ENCODE data around the gene GSTA5.
"Not testable (repeated sequence)": the region's sequence is repeated elsewhere in the genome, so short reads cannot be mapped to it uniquely, and the experiment has no call there.

The GSTA5 gene

DNA sequence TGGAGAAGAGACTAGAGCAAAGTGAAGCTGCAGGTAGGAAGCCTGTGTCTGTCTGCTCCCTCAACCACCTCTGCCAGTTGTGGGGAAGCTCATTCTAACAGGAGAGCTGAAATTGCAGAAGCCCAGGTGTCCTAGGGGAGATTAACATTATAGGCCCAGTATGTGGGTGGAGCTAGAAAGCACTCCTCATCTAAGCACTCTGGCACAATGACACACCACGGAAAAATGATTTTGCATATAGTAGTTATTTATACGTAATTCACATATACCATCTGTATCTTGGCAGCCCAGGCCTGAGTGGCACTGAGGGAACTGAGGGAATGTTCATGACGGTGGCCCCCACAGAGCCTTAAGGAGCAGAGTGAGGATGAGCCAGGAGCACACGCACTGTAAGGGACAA, 9.7 kb downstream of the GSTA5 start:
- DNase-seq: not testable (repeated sequence)

DNA sequence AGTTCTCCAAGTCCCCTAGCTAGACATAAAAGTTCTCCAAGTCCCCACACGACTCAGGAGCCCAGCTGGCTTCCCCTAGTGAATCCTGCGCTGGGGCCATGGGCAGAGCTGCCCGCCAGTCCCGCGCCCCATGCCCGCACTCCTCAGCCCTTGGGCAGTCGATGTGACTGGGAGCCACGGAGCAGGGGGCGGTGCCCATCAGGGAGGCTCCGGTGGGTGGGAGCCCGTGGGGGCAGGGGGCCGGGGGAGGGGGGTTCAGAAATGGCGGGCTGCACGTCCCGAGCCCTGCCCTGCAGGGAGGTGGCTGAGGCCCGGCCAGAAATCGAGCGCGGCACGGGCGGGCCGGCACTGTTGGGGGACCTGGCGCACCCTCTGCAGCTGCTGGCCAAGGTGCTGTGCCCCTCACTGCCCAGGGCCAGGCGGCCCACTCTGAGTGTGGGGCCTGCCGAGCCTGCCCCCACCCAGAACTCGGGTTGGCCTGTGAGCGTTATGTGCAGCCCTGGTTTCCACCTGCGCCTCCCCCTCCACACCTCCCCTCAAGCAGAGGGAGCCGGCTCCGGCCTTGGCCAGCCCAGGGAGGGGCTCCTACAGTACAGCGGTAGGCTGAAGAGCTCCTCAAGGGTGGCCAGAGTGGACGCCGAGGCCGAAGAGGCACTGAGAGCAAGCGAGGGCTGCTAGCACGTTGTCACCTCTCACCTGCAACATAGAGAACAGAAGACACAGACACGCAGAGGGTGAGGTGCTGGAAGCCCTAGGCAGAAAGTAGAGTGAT, 11.4 kb downstream of the GSTA5 start:
- no peak for DNase-seq

DNA sequence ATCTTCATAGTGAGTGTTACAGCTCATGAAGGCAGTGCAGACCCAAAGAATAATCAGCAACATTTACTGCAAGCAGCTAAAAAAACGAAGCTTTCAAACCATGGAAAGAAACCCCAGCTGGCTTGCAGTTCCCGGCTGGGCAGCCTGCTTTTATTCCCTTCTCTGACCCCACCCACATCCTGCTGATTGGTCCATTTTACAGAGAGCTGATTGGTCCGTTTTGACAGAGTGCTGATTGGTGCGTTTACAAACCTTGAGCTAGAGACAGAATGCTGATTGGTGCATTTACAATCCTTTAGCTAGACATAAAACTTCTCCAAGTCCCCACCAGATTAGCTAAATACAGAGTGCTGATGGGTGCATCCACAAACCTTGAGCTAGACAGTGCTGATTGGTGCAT, 12.0 kb downstream of the GSTA5 start:
- DNase-seq: not testable (repeated sequence)

DNA sequence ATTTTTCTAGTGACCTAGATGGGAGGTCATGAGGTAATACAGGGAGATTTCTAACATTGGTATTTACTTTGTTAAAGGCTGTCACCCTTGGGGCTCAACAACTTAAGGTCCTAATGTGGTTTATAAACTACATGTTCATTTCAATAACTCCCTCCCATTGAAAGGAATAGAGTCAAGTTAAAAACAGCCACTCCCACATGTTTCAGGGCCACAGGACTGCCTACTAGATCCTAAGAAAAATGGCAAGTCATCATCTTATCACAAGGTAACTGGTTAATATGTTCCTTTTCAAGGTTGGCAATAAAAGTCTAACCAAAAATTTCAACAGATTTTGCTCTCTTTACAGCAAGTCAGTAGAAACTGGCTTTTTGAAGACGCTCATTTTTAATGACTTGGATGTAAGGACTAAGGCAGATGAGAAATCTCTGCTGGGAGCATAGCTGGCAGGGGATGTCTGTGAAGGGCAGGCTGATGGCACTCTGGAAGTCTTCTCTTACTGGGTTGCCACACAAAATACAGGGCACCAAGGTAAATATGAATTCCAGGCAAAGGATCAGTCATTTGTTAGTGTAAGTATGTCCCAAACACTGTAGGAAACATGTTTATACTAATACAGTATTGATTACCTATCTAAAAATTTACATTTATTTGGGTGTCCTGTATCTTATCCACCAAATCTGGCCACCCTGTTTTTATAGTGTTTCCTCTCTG, 13.4 kb downstream of the GSTA5 start:
- not testable (repeated sequence) for DNase-seq

DNA sequence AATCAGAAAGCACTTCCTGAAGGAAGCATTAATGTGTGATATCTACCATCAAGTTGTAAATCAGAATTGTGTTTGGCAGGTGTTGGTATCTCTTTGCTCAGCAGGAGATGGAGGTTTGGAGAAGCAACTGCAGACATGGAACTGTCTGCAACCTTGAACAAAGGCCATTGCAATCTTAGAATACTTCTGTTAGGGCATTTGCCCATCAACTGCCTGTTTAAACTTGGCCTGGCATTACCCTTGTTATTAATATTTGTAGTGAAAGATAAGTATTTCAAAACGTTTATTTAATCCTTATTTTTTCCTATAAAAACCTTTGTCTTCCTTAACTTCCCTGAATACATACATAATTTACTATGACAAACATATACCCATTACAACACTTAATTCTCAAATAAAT, 14.1 kb downstream of the GSTA5 start:
- no peak for DNase-seq

DNA sequence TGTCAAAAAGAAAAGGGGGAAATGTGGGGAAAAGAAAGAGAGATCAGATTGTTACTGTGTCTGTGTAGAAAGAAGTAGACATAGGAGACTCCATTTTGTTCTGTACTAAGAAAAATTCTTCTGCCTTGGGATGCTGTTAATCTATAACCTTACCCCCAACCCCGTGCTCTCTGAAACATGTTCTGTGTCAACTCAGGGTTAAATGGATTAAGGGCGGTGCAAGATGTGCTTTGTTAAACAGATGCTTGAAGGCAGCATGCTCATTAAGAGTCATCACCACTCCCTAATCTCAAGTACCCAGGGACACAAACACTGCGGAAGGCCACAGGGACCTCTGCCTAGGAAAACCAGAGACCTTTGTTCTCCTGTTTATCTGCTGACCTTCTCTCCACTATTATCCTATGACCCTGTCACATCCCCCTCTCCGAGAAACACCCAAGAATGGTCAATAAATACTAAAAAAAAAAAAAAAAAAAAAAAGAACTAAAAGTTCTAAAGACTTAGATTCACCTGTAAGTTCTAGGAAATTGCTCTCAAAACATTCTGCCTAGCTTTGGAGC, 14.6 kb downstream of the GSTA5 start:
- not testable (repeated sequence) for DNase-seq

DNA sequence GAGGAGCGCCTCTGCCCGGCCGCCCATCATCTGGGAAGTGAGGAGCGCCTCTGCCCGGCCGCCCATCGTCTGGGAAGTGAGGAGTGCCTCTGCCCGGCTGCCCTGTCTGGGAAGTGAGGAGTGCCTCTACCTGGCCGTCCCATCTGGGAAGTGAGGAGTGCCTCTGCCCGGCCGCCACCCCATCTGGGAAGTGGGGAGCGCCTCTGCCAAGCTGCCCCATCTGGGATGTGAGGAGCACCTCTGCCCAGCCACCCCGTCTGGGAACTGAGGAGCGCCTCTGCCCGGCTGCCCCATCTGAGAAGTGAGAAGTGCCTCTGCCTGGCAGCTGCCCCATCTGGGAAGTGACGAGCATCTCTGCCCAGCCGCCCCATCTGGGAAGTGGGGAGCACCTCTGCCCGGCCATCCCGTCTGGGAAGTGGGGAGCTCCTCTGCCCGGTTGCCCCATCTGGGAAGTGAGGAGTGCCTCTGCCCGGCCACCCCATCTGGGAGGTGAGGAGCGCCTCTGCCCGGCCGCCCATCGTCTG, 15.3 kb downstream of the GSTA5 start:
- not testable (repeated sequence) for DNase-seq

DNA sequence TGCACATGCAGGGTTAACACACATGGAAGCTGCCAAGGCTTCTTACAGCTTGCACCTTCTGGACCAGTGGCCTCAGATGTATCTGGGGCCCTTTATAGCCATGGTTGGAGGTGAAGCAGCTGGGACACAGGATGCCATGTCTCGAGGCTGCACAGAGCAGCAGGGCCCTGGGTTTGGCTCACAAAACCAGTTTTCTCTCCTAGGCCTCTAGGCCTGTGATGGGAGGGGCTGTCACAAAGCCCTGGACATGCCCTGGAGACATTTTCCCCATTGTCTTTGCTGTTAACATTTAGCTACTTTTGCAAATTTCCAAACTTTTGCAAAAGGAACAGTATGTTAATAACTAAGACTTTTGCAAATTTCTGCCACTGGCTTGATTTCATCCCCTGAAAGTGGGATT, 18.8 kb downstream of the GSTA5 start:
- DNase-seq: no peak

DNA sequence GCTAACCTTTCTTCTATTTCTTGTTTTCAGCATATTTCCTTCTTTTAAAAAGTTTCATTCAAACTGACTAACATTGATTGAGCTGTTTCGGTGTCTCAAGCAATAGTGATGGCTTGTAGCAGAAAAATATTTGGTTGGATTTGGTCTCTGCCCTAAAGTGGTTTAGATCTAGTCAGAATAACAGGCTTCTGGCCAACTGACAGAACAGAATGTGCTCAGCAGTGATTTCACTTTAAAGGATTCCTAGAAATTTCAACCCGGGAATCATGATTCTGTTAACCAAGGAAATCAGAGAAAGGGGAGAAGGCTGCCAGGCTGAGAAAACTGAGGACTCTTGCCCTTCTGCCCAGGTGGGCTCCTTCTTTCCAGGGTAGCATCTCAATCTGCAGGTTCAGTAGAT, 20.4 kb downstream of the GSTA5 start:
- no peak for DNase-seq

DNA sequence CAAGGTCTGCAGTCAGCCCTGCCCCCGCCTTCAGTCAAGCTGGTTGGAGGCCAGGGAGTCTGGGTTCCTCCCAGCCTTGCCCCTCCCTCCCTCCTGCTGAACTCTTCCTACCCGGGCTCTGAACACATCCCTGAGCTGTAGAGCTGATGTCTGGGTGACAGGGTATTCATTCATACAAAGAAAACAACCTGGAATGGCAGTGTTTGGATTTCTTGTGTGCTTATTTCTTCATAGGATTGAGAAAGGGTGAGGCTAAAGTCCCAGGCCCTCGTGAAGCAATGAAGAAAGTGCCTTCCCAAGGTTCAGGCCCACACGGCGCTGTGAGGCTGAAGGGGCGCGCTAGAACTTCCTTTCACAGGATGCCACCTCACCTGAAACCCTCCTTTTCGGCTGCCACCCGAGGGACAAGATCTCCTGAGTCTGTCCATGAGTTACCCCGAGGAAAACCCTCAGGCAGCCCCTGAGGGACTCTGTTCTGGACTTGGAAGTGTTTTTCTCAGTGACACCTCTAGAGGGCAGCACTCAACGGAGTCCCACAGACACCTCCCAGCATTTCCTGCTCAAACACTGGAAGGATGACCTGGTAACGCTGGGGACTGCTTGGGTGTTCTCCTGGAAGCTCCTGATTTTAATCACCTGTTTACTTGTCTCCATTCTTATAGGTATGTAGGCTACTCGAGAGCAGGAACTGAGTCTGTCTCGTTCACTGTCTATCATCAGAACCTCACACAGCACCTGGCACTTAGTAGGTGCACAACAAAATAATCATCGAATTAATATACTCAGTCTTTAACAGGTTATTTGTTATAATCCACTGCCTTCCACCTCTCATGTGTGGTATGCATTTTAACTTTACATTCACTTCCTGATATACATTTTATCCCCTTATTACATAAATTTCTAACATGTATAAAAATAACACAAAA, 25.2 kb downstream of the GSTA5 start:
- DNase-seq: peak; percentile 45 to 51

DNA sequence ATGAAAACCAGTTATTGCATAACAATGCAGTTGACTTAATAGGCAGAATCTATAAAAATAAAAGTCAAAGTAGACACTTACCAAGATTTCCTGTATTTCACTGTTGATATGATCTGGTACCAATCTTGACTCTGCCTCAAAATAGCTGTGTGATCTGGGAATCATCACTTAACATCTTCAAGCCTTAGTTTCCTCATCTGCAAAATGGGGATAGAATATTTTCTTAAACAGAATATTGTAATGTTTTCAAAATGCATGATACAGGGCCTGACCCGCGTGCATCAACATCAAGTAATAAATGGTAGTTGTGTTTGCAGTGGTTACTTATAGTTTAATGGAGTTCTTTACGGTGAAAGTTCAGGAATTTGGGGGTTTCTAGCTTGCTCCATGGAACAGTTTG, 26.1 kb downstream of the GSTA5 start:
- not testable (repeated sequence) for DNase-seq

DNA sequence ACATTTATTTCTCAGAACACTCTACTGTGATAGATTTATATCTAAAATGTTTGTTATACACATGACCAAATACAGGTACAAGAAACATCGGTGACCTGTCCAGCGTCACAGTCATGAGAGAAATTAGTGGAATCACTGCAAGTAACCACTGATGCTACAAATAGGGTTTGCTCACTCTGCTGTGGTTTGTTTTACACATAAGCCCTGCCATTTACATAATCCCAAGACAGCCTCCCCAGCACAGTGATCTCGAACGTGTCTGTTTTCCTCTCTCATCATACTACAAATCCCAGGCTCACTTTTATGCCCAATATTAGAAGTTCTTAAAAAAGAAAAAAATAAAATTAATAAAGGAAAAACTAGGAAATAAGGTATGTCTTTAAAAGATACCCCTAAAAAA, 30.8 kb downstream of the GSTA5 start:
- not testable (repeated sequence) for DNase-seq

DNA sequence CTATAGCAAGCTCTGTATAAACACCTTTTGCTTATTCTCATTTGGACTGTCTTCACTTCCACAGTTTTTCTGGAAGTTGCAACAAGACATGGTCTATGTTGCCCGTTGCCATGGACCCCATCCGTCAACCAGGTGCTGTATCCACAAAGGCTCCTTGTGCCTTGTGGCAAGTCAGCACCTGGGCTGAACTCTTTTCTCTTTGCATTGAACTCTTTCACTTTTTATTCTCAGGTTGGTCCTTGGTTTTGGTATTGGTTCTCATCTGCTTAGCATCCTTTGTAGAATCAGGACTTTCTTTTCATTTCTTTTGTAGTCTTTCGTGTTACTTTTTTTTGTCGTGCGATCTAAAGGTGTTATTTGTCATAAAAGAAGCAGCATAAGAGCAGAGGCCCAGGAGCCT, 32.0 kb downstream of the GSTA5 start:
- no peak for DNase-seq

DNA sequence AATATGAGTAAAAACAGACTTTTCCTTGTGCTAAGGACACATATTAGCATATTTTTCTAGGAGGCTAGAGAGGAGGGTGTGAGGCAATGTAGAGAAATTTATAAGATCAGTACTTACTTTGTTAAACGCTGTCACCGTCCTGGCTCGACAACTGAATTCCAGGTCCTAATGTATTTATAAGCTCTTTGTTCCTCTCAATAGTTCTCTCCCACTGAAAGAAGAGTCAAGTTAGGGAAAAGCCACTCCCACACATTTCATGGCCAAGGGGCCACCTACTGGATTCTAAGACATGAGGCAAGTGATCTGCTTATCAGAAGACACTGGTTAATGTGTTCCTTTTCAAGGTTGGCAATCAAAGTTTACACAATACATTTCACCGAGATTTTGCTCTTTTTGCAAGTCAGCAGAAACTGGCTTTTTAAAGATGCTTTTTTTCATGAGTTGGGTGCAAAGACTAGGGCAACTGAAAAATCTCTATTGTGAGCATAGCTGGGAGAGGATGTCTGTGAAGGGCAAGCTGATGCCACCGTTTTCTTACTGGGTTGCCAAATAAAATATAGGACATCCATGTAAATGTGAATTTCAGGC, 36.9 kb downstream of the GSTA5 start, which contains the start of gene GSTA1:
Gene GSTA1 (minus strand): TSS at position 149 of the 588 bp plus-strand sequence. CDS start 4,549 bp downstream, outside the sequence.
- not testable (repeated sequence) for DNase-seq

DNA sequence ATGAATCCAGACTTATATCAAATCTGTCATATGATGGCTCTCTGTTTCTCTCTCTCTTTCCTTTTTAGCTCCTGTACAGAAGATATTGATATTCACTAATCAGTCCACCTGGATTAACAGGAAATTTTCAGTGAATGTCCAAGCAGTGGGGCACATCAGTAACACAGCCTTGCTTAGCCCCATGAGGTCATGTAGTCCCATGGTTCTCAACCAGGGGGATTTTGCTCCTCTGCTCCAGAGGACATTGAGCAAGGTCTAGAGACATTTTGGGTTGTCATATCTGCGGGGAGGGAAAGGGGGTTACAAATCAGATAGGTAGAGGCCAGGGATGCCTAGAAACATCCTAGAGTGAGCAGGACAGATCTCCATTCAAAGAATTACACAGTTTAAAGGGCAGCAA, 37.8 kb downstream of the GSTA5 start:
- no peak for DNase-seq

DNA sequence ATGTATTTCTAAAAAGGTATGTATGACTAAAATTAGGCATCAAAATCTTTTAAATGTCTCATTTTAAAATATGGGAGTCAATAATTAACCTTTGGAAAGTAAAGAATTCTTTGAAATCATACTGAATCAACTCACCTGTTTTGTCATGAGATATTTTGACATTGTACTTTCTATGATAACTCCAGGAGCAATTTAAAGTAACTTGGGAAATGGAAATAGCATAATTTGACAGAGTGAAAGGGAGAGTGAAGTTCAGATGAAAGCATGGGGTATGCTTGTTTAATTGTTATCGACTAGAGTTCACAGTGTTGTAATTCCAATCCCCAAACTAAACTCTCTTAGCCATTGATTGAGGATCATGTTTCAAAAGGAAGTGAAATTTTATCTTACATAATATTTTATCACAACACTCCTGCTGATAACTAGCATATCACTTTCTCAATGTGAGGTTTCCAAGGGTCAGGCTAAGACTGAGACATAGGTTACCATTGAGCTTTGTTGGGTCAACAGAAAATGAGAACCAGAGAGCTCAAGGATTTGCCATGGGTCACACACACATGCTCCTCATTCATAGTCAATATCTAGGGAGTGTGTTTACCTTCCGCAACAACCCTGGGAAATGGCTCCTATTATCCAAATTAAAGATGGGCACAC, 39.3 kb downstream of the GSTA5 start:
- DNase-seq: no peak

DNA sequence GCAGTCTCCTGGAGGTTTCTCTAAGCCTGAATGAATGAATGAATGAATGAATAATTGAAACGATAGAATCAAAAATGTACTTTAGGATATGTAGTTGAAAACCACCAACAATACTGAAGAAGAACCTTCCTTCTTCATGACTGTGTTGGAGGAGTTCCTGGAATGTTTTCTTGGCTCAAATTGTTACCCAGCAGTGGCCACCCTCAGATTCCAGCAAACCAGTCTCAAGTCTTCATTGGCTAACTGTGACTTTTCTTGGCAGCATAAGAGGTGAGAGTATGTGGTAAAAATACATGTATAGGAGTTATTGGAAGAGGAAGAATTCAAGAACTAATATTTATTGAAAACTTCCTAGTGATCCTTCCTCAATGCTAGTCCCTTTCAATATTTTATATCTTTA, 41.3 kb downstream of the GSTA5 start:
- not testable (repeated sequence) for DNase-seq

DNA sequence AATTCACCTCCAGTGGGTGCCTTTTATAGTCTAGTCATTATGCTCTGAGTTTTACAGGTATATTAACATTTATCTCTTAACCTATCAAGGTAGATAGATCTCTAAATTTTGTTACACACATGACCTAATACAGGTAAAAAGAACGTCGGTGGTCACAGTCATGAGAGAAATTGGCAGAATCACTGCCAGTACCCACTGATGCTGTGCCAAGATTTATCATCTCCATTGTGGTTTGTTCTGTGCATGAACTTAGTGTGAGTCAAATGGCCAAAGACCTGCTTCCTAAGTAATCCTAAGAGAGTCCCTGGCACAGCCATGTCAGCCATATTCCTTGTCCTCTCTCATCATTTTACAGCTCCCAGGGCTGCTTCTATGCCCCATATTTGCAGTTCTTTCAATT, 46.2 kb downstream of the GSTA5 start:
- DNase-seq: not testable (repeated sequence)

DNA sequence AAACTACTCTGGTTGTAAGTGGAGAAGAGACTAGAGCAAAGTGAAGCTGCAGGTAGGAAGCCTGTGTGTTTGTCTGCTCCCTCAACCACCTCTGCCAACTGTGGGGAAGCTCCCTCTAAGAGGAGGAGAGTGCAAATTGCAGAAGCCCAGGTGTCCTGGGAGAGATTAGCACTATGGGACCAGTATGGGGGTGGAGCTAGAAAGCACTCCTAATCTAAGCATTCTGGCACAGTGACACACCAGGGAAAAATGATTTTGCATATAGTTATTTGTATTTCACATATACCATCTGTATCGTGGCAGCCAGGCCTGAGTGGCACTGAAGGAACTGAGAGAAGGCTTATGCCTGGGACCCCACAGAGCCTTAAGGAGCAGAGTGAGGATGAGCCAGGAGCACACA, 49.8 kb downstream of the GSTA5 start:
- peak in 1 of 2 experiments; percentile 30 for DNase-seq

DNA sequence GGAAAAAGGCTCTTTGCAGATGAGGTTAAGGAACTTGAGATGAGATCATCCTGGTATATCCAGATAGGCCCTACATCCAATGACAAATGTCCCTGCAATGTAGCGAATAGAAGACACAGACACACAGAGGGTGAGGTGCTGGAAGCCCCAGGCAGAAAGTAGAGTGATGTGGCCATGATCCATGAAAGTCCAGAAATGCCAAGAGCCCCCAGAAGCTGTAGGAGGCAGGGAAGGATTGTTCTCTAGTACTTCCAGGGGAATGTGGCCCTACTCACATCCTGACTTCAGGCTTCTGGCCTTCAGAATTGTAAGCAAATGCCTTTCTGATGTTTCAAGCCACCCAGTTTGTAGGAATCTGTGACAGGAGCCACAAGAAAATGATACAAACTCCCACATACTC, 51.0 kb downstream of the GSTA5 start:
- not testable (repeated sequence) for DNase-seq

DNA sequence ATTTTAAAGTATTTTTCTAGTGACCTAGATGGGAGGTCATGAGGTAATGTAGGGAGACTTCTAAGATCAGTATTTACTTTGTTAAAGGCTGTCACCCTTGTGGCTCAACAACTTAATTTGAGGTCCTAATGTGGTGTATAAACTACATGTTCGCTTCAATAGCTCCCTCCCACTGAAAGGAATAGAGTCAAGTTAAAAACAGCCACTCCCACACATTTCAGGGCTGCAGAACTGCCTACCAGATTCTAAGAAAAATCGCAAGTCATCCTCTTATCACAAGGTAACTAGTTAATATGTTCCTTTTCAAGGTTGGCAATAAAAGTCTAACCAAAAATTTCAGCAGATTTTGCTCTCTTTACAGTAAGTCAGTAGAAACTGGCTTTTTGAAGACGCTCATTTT, 52.1 kb downstream of the GSTA5 start:
- no peak for DNase-seq

DNA sequence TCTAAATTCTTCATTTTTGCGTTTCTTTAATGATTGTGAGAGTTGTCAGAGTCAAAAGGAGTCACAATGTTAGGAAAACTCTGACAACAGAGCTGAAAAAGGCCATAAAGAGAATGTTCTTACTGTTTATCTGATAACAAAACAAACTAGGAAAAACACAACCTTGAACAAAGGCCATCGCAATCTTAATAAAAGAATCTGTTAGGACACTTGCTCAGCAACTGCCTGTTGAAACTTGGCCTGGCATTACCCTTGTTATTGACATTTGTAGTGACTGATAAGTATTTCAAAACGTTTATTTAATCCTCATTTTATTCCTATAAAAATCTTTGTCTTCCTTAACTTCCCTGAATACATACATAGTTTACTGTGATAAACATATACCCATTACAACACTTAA, 52.7 kb downstream of the GSTA5 start:
- DNase-seq: no peak
